LoVo (cell line): ENCODE results near the gene NPM1.
A peak's percentile ranks its signal among the peaks of the same experiment; 100 is the strongest.
"Not testable (repeated sequence)": the region's sequence is repeated elsewhere in the genome, so short reads cannot be mapped to it uniquely, and the experiment has no call there.

Source experiments
- DNase-seq: peaks from one replicate; pipeline ENCODE4 v3.0.0-alpha.2; 2016; ENCODE audit warnings: low spot score

The NPM1 gene

GRCh38 chr5:171386006-171386671 lies 1.5 kb upstream of the NPM1 start:
- no peak for DNase-seq

GRCh38 chr5:171386861-171387344 lies 746 bp upstream of the NPM1 start:
- DNase-seq = no peak

- DNase-seq = peak; percentile 81
These were observed 544 bp downstream of the NPM1 start for GRCh38 chr5:171387970-171388815.

GRCh38 chr5:171388816-171389168 lies 1.1 kb downstream of the NPM1 start:
- DNase-seq = no peak

- no peak for DNase-seq
These were observed 3.4 kb downstream of the NPM1 start for GRCh38 chr5:171390883-171391677.

- DNase-seq = no peak
These were observed 4.4 kb downstream of the NPM1 start for GRCh38 chr5:171391996-171392577.

- no peak for DNase-seq
These were observed 5.0 kb downstream of the NPM1 start for GRCh38 chr5:171392585-171393159.

GRCh38 chr5:171395042-171395441 lies 7.4 kb downstream of the NPM1 start:
- DNase-seq = no peak

GRCh38 chr5:171396583-171396982 lies 8.9 kb downstream of the NPM1 start:
- DNase-seq = not testable (repeated sequence)

- DNase-seq = no peak
These were observed 9.5 kb downstream of the NPM1 start for GRCh38 chr5:171397190-171397589.

GRCh38 chr5:171397599-171397998 lies 9.9 kb downstream of the NPM1 start:
- DNase-seq = no peak

- not testable (repeated sequence) for DNase-seq
These were observed 11.0 kb downstream of the NPM1 start for GRCh38 chr5:171398660-171399059.

GRCh38 chr5:171400169-171400568 lies 12.5 kb downstream of the NPM1 start:
- no peak for DNase-seq

- DNase-seq = no peak
These were observed 13.7 kb downstream of the NPM1 start for GRCh38 chr5:171401167-171401947.

GRCh38 chr5:171402751-171403150 lies 15.1 kb downstream of the NPM1 start:
- not testable (repeated sequence) for DNase-seq

- no peak for DNase-seq
These were observed 18.0 kb downstream of the NPM1 start for GRCh38 chr5:171405615-171406014.

GRCh38 chr5:171407234-171407633 lies 19.6 kb downstream of the NPM1 start:
- DNase-seq = no peak

- DNase-seq = no peak
These were observed 21.8 kb downstream of the NPM1 start for GRCh38 chr5:171409164-171410136.

- DNase-seq = no peak
These were observed 22.5 kb downstream of the NPM1 start for GRCh38 chr5:171410181-171410580.

- no peak for DNase-seq
These were observed 24.5 kb downstream of the NPM1 start for GRCh38 chr5:171412186-171412585.
